NCI-H345 (cell line): ENCODE results near the gene HNRNPA3.
"Not testable (repeated sequence)": the region's sequence is repeated elsewhere in the genome, so short reads cannot be mapped to it uniquely, and the experiment has no call there.

Experiments used
- DNase-seq: peaks from one replicate; lab custom pipeline; 2025; lab: John Stamatoyannopoulos, UW

Gene HNRNPA3

DNA sequence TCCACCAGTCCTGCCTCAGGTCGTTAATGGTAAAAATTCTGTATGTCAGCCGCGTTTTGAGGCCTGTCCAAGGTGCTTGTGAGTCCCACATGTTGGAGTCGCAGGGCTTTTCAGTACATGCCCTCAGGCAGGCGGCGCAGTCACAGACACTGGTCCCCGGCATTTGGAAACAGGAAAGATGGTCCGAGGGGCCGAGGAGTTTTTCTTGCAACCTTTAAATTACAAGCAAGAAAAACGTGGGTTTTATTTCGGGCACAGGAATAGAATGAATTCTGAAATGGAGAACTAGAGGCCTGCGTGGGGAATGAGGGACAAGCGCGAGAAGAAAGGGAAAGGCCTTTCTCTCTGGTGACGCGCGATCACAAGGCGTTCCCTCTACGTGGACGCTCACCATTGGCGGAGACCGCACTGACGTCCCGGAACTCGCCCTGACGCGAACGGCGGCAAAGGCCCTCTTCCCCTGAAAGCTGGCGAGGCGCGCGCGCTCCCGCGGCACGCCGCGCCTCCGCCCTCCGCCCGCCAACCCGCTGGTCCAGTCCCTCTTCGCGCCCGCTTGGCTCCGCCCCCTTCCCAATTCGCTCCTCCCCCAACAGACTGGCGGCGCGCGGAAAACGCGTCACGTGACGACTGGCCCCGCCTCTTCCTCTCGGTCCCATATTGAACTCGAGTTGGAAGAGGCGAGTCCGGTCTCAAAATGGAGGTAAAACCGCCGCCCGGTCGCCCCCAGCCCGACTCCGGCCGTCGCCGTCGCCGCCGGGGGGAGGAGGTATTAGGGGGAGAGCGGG, at the start of gene HNRNPA3:
Gene HNRNPA3, plus strand, starts transcription at position 689 of the 785 bp plus-strand sequence. Its CDS starts 6 bp downstream, at position 695.
- peak; percentile 99 for DNase-seq

DNA sequence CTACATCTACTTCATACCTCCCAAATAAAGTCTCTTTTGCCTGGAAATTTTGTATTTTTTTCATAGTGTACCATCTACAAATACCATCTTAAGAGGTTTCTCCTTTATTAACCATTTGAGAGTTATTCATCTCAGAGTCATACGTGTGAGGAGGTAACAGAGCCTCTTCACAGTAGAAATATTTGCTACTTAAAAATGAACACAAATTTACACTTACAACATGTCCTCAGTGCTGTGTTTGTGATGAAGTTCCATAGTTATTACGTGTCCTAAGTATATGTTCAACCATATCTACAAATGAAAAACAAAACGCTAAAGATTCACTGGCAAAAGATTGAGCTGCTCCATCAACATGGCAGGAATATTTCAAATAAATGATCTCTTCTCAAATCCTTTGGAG, 48.5 kb upstream of the HNRNPA3 start:
- no peak for DNase-seq

DNA sequence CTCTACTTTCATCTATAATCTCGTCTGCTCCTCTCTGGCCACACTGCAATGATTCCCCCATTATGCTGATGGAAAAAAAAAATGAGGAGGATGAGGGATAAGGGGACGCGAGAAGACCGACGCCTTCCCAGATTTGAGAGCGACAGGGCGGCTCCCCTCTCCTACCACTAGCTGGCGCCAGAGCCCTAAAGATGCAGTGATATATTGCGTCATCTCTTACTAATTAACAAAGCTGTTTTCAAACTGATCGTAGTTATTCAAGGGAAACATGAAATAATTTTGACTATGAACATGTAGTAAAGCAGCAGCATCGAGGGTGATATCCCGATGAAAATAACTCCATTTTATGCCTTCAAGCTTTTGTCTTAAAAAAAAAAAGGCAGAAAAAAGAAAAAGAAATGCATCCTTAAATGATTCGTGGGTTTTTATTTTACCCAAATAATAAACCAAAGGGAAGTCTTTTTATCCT, 48.0 kb upstream of the HNRNPA3 start:
- DNase-seq: peak; percentile 90

DNA sequence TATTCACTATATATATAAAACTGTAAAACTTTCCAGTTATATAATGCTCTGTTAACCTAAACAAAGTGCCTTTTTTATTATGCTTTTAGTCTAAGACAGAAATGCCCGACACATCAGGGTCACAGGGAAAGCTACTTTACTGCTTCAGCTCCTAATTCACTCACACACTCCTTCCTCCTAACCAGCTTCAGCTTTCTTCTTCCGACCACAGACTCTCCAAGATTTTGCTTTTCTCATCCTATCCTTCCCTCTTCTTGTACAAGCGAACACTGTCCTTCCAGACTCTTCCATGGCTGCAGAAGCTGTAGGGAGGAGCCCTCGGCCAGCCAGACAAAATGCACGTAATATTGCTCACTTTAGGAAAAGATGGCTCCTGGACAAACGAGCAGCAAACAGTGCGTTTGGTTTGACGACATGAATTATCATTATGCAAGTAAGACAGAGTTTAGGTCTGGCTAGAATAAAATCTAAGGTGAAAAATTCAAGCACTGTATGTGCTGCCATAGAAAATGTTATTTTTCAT, 47.5 kb upstream of the HNRNPA3 start:
- peak; percentile 55 for DNase-seq

DNA sequence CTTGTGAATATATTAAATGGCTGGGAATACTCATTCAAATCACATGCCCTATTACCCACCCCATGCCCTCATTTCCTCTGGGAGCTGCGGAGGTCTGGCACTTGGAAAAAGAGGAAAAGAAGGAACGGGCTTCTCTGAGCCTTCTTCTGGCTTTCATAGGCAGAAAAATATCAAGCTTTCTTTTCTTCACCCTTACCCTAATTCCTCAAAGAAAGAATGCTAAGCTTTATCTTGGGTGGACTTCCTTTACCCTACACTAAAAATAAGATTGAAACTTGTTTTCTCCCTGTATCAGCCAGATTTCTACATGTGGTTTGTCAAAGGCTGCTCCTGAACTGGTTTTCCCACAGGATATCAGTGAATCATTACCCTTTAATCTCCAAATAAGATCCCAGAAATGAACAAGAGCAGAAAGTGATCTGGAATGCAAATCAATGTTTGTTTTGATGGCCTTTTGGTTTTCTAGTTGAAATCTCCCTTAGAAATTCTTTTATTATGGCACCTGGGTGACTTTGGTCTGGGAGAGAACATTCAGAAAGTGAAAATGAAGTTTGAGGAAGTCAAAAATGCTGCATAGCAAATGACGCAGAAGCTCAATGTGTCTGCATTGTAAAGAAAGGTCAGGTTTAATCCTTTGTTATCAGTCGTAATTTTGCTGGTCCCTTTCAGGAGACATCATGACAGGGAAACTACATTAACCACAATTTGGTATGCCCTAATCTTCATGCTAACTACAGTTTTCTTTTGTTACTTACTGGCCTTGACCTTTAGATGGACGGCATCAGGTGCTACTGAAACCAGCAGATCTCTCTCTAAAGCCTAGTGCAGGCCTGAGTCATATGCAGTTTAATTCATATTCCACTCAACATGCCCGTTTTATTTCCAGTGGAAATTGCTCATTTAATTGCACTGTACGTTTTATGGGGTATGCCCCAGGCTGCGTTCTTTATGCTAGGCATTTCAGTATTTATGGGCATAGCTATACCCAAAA, 46.6 kb upstream of the HNRNPA3 start:
- DNase-seq: peak; percentile 23

DNA sequence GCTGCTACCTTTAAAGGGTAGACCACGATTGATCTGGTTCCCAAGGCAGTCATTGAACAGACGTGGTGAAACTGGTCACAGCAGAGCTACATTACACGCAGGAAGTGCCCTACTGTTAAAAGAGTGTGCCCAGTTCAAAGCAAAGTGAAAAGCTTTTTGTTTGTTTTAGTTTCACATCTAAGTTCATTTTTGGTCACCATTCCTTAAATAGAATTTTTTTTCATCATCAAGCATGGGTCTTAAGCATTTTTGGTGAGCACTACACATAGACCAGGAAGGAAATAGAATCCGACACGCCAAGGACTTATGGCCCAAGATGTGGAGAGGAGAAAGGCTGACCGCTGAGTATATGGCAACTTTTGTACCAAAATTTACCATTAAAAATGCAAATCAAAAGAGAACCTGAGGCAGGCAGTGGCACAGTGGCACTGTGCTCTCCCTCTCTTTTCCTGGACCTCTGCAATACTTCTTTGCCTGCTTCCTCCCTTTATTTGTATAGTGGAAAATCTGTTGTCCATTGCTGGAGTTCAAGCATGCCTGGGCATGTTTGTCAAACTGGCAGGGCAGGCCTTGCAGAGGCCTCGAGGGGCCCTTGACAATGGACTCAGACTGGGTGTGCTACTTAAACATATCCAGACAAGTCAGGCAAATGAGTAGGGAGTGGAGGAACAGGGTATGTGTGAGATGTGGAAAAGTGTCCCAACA, 42.6 kb upstream of the HNRNPA3 start:
- DNase-seq: peak; percentile 93

DNA sequence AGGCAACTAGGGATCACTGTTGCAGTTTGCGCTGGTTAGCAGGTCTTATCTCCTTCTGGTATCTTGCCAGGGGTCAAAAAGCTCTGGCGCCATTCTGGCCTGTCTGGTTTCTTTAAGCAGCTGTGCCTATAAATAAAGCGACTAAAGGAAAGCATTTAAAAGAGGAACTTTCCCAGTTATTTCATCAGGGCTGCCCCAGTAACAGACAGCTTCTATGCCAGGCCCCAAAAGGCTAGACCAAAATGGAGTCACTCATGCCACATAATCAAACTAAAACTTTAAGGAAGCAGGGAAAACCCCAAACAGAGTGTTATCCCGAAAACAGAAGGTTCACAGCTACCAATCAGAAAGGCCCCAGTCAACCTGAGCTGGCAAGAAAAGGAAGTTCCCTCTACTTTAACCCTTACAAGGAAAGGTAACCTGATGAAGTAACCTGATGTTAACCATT, 41.2 kb upstream of the HNRNPA3 start:
- no peak for DNase-seq

DNA sequence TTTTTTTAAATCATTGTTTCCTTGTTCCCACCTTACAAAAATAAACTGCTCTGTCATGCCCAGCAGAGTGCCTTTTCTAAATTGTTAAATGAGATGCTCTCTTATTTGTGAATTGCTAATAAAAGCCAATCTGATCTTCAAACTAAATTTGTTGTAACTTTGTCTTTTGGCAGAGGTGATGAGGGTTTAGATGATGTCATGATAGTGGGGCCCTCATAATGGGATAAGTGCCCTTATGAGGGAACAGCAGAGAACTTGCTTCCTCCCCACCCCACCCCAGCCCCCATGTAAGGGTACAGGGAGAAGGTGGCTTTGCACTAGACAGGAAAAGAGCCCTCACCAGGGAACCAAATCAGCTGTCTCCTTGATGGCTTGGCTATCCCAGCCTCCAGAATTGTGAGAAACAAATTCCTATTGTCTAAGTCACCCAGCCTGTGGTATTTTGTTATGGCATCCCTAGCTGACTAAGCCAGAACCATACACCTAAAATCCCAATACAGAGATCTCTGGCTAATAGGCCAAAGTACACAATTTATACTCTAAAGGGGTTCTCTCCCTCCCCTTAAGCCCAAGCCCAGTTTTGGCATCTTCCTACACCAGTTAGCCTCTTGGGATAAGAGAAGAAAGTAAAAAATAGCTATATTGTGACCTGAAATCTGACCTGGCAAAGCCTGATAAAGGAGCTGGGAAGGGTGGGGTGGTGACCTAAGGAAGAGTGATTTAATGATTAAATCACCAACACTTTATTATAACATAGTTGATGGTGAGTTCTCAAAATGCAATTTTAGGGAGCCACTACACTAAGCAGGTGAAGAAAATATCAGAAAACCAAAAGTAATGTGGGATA, 40.3 kb upstream of the HNRNPA3 start:
- DNase-seq: no peak

DNA sequence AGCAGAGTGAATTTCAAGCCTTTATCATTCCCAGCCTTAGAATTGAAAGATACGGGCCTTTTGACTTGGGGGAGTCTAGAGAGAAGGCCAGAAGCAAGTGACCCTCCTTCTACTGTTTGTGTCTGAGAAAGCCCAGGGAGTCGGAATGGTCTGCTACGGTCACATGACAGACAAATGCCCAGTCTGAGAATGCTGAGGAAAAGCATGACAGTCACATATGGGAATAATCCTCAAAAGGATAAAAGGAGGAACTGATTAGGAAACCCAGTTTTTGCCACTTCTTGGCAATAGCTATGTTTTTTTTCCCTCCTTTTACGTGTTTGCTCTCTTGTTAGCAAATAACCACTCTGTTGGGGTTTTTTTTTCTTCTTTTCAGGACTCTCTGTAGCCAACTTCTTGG, 38.1 kb upstream of the HNRNPA3 start:
- no peak for DNase-seq

DNA sequence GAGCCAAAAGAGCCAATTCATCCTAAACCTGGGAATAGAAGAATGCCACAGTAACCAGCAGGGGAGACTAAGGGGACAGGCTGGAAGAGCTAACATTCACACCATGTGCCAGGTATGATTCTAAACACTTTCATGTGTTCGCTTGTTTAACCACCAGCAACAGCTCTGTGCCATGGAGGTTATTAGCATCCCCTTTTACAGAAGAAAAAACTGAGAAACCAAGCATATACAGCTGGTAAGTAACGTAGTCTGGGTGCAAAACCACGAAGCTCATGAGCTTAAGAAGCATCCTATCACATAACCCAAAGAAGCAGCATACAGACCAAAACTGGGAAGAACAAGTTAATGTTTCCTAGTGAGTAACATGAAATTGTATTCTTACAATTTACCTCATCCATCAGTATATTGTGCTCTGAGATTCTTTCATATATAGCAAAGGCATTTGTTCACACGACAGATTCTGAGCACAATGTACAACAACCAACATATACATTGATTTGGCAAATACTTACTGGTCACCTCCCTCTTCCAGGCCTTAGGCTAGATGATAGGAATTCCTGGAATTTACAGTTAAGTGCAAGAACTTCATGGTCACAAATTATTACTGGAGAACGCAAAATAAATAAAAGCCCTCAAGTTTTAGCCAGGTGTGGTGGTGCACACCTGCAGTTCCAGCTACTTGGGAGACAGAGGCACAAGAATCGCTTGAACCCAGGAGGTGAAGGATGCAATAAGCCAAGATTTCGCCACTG, 36.5 kb upstream of the HNRNPA3 start:
- no peak for DNase-seq

DNA sequence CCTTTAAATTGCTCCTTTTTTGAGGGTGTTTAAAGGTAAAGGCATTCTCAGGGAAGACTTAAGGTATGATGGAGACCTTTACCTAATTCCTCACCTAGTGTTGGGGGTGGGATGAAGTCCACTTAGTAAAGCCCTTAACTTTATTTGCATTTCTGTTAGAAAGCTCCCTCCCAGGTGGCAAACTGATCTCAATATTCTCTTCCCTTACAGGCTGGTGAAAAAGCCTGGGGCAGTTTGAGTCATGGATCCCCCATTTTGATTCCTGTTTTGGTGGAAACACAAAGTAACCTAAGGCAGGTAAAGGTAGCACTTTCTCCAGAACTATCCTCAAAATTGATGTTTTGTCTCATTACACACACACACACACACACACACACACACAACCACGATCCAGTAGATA, 33.8 kb upstream of the HNRNPA3 start:
- no peak for DNase-seq

DNA sequence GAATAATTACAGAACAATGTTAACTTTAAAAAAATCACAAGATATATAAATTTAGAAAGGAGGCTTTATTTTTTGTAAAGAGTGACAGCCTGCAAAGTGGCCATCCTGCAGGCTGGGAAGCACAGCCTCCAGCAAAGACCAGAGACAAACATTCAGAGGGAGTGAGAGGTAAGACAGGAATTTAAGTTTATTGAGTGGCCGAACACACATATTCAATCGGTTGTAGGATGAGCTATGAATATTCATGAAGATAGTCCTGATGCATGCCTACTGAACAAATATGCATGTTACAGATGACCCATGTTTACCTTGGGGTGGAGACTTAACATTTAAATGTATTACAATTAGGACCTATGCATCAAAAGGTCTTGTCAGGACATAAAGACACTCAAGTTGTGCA, 33.4 kb upstream of the HNRNPA3 start:
- DNase-seq: no peak

DNA sequence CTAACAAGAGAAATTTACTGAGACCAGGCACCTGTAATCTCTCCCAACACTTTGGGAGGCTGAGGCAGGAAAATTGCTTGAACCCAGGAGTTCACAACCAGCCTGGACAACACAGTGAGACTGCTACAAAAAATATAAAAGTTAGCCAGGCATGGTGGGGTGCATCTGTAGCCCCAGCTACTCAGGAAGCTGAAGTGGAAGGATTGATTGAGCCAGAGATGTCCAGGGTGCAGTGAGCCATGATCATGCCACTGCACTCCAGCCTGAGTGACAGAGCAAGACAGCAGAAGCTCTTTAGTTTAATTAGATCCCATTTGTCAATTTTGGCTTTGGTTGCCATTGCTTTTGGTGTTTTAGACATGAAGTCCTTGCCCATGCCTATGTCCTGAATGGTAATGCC, 32.9 kb upstream of the HNRNPA3 start:
- not testable (repeated sequence) for DNase-seq

DNA sequence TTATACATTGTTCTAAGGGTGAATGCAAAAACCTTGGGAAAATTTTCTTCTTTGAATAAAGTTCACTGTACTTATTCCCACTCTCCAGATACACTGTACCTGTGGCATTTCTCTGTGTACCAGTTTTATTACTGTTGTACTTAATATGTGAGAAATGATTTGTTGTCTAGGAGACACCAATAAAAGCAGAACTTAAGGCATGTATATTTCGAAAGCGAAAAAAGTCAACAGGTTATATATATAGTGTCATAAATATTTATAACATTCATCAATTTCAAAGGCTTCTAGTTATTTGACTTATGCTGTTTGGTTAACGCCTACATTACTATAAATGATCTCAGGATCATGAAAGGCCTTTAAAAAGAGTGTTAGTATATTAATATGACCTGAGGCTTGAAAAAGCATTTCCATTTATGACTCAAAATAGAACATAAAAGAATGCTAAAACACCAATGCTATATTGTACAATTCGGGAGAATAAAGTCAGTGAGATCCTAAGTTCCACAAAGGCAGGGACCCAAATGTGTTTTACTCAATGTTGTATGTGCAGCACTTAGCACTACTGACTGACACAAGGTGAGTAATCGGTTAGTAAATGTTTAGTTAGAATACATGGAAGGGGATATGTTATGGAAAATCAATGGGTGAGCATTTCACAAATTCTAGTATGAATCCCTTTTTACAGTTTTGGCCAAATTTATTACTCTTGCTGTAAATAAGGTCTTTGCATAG, 32.2 kb upstream of the HNRNPA3 start:
- no peak for DNase-seq

DNA sequence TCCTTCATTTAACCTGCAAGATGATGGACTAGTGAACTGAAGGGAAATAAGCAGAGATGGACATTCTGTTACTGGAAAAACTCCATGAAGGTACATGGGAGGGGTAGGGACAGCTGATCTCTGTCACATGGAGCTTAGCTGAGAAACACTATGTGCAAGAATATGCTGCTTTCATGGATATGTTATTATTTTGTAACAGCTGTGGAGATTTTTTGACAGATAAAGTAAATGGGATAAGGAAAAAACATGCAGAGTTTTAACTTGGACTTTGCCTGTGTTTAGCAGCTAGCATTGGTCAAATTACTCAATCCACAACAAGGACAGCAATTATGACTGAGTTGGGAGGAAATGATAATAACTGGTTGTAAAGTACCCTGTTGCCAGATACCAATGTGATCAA, 28.7 kb upstream of the HNRNPA3 start:
- DNase-seq: no peak

DNA sequence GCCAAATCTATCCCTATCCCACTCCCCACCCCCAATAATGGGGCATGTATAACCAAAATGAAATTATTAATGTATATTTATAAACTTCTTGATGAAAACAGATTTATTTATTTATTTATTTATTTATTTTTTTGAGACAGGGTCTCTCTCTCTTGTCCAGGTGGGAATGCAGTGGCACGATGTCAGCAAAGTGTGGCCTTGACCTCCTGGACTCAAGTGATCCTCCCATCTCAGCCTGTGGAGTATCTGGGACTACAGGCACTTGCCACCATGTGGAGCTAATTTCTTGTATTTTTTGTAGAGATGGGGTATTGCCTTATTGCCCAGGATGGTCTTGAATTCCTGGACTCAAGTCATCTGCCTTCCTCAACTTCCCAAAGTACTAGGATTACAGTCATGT, 28.0 kb upstream of the HNRNPA3 start:
- DNase-seq: no peak

DNA sequence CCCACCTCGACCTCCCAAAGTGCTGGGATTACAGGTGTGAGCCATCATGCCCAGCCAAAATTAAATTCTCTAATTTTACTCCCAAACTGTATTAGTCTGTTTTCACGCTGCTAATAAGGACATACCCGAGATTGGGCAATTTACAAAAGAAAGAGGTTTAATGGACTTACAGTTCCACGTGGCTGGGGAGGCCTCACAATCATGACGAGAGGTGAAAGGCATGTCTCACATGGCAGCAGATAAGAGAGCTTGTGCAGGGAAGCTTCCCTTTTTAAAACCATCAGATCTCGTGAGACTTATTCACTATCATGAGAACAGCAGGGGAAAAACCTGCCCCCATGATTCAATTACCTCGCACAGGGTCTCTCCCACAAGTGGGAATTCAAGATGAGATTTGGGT, 26.6 kb upstream of the HNRNPA3 start:
- DNase-seq: not testable (repeated sequence)

DNA sequence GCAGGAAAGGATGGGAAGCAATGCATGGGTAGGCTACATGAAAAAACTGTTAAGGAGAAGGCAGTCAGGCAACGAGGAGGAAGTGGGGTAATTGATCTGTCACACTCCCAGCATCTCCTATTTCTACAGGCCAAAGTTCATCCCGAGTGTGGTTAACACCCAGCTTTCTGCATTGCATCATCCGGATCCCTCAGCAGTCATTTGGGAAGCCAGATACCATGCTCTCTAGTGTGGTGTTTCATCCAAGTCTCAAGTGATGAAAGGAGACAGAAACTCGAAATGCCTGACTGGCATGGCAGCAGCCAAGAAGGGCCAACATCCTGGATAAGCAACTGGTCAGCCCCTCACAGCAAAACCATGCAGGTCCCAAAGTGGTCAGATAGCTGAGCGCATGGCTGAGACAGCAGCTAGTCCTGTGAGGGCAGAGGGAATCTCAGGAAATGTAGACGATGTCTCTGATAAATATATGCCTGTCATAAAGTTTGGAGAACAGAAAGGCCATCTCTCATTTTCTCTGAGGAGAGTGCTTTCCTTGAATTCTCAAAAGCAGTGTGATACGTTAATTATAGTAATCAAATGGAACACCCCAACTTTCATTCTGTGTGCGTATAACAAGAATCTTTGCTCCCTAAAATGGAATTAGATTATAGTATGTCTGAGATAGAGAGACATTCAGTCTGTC, 24.8 kb upstream of the HNRNPA3 start:
- DNase-seq: no peak
